Dermis lymphatic vessel endothelial cell (primary cell): ENCODE measurements around the gene PARD3. TPM values are rescaled to one million over a fixed set of nuclear protein-coding genes. Genes with fewer than 3 reads are reported as not detected.

Experiments used
- total RNA-seq: library from RNA; depleted of rRNA; stranded (reverse); fragments of >200 nt; gene quantifications from 2 replicates; pipeline ENCODE4 v1.2.1, GENCODE V29; 2014

The PARD3 gene
- total RNA-seq = 38.9 and 44.1 TPM in 2 replicates

GRCh38 chr10:34815185-34816084 lies at the start of gene PARD3:
Gene PARD3 (minus strand): TSS chr10:34815296. CDS start chr10:34814995, 301 bp downstream.

